Retina (tissue), 1 donor: ENCODE measurements around the gene RPS23.

Experiments used
- DNase-seq: peaks from one replicate; pipeline ENCODE4 v3.0.0-alpha.2; 2016

Gene RPS23

GRCh38 chr5:82277987-82278710 is at the start of gene RPS23:
Gene RPS23 (minus strand): TSS chr5:82278354. CDS start chr5:82278323, 31 bp downstream.
- DNase-seq: peak; percentile 100

DNA sequence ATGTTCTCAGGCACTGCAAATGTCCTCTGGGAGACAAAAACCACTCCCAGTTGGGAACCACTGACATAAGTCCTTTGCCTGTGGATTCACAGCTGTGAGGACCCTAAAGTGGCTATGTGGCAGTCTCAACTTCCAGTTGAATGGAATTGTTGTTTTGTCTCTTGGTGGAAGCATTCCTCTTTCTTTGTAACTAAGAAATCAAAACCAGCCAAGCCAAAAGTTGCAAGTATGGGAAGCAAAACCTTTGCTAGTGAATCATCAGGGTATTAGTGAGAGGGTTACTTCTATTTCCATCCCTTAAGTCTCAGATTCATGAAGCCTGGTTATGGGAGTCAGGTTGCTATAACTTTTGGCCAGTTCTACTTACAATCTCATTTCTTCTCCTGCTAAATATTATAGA is 49.8 kb upstream of the RPS23 start:
- DNase-seq: no peak

- no peak for DNase-seq
These were observed 47.8 kb upstream of the RPS23 start for GRCh38 chr5:82325996-82326395.

GRCh38 chr5:82325155-82325554 is 47.0 kb upstream of the RPS23 start:
- DNase-seq: no peak

DNA sequence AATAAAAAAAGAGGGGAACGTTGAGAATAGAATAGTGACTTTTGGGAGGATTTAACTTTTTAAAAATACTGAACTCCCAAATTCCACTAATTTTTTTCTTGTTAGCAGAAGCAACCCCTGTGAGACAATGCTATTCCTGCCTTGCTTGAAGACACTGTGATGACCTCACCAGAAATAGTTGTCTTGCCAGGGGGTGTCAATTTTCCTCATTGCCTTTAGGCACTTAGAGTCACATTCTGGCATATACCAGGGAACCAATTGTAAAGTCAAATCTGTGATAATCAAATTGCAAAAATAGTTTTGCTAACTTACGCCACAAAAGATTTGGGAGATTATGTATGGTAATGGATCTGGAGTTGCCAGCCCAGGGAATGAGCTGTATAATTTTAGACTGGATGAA is 42.8 kb upstream of the RPS23 start:
- no peak for DNase-seq

DNA sequence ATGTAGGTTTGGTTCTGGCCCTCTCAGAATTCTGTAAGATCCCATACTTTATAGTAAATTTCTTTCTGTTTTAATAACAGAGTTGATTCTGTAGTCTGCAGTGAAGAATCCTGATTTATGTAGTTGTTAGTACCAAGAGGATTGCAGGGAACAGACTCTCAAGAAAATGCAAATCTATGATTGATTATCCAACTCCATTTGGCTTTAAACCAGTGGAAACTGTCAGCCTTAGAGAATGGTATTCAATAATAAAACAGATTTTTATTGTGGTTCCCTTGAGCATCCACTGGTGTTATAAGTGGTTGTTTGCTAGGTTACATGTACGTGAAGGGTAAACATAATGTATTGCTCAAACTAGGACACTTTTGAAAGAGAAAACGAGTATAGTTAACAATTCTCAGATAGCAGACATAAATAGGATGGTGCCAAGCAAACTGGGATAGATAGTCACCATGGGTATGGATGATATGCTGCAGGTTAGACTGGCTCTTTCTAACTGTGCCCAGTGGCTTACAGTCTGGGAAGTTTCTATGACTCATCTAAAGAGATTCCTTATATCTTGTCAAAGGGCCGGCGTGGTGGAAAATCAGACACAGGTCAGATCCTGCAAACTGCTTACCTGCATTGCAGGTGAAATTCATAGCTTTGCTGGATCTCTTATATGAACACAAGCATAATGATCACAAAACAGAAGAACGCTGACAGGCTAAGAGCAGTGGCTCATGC is 41.7 kb upstream of the RPS23 start:
- DNase-seq: no peak

DNA sequence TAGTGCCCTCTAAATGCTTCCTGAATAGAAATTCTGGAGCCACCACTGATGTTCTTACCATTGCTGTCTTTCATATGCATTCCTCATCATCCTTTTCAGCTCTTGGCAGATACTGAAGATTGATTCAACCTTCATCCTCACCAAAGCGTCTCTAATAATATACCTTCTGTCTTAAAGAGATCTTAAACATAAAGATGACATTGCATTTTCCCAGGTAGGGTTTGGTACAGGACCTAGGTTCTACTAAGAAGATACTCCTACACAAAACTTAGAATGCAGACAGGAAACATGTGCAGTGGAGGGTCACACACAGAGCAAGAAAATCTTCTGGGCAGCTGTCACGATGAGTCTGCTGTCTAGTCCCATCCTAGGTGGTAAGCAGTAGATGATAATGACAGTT is 41.0 kb upstream of the RPS23 start:
- no peak for DNase-seq

GRCh38 chr5:82314964-82315758 is 37.0 kb upstream of the RPS23 start:
- no peak for DNase-seq

DNA sequence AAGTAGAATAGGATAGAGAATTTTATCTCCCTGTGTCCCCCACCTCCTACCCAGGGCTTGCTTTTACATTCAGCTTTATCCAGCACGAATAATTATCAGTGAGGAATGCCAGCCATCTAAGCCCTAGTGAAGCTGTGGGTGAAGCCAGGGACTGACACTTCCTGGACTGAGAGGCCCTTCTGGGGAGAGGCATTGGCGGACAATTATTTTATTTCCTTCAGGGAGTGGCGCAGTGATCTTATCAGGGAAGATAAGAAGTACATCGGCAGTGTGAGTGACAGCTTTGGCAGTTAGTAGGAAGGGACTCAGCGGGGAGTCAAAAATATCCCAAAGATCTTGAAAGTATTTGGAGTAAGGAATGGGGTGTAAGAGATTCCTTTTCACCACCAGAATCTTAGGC is 34.9 kb upstream of the RPS23 start:
- no peak for DNase-seq

GRCh38 chr5:82312373-82312856 is 34.3 kb upstream of the RPS23 start:
- DNase-seq: peak; percentile 59

DNA sequence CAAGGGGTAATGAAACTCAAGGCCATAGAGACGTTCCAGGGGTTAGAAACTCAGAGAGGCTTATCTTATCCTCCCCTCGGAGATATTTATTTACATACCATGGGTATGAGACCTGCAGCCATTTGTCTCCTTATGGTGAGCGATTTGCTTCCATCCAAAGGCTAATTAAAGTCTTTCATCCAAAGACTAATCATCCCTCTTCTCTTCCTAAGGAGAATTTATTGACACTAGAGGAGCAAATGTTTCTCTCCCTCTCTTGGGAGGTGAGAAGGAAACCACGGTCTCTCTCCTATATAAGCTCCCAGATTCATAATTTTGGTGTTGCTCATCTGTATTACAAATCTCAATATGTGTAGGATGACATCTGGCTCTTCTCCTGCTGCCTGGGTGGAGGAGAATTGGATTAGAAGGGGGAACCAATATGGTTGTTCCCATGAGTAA is 31.0 kb upstream of the RPS23 start:
- DNase-seq: no peak

- no peak for DNase-seq
These were observed 30.3 kb upstream of the RPS23 start for GRCh38 chr5:82308416-82308815.

- DNase-seq: no peak
These were observed 29.3 kb upstream of the RPS23 start for GRCh38 chr5:82307451-82307850.

GRCh38 chr5:82306151-82306550 is 28.0 kb upstream of the RPS23 start:
- DNase-seq: no peak

GRCh38 chr5:82301190-82301589 is 23.0 kb upstream of the RPS23 start:
- no peak for DNase-seq

DNA sequence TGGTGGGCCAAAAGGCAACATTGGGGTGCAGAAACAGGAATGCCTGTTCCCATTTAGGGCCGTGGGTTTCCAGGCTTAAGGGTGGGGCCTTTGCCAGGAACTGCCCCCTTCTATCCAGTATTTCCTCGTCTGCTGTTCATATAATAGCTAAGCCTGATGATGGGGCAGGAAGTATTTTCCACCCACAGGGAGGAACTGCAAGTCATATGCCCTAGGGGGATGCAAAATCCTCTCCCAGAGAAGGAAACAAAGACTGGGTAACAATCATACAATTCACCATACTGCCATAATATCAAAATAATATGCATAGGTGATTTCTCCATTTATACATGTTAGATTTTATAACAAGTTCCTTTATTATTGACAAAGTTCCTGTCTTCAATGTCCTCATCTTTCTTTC is 20.5 kb upstream of the RPS23 start:
- DNase-seq: no peak

GRCh38 chr5:82297711-82298110 is 19.6 kb upstream of the RPS23 start:
- no peak for DNase-seq

- no peak for DNase-seq
These were observed 18.8 kb upstream of the RPS23 start for GRCh38 chr5:82296929-82297328.

DNA sequence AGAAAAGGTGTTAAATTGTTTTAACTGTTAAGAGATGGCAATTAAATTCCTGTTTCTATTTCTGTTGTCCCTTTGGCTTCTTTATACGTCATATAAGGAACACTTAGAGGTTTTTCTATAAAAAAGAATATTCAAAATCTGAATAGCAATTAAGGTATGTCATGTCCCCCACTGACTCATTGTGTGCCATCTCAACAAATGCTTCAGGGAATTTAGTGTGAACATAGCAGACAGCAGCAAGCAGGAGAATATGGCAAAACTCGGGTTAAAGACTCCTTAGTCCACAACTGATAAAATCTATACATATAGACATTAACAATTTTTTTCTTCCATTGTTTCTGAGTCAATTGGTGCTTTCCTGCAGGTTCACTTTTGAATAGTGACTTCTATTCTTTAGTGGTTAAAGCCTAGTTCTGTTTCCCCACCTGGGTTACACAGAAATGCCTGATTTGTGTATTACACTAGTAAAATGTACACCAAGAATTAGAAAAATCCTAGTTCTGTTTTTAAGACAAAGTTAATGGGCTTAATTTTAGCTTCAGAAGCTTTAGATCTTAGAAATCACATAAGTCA is 17.9 kb upstream of the RPS23 start:
- DNase-seq: no peak

- DNase-seq: no peak
These were observed 17.0 kb upstream of the RPS23 start for GRCh38 chr5:82295144-82295543.

DNA sequence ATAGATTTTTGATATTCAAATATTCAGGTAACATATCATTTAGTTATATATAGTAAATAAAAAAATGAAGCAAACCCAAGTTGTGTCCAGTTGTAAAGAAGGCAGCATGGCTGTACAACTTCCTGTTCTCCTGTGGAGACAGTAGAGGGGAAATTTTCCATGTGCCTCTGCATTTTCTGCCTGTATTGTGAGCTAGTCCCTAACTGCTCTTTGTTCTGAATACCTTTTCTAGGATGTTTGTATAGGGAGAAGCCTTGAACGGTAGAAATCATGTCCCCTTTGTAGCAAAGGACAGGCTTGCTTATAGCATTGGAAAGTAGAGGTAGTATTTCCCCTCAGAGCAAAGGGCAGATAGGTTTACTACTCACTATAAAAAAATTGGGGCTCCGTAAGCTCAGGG is 13.3 kb upstream of the RPS23 start:
- no peak for DNase-seq

- DNase-seq: no peak
These were observed 12.8 kb upstream of the RPS23 start for GRCh38 chr5:82290908-82291307.

- DNase-seq: no peak
These were observed 11.9 kb upstream of the RPS23 start for GRCh38 chr5:82290005-82290404.
